Chondrocyte (in vitro differentiated cells): ENCODE results near the gene C1QTNF9B. TPM values are rescaled to one million over a fixed set of nuclear protein-coding genes. Genes with fewer than 3 reads are reported as not detected.
"Not testable (repeated sequence)": the region's sequence is repeated elsewhere in the genome, so short reads cannot be mapped to it uniquely, and the experiment has no call there.

Experiments
- DNase-seq: peaks from one replicate; pipeline ENCODE4 v3.0.0; 2021; ENCODE audit warnings: mixed read lengths, low spot score
- H3K27ac Mint-ChIP-seq: one replicate; pipeline ENCODE4 v1.8.0; 2021; ENCODE audit warnings: mild to moderate bottlenecking, moderate library complexity, mixed read lengths; ENCODE audit not compliant: unreplicated experiment
- H3K27me3 Mint-ChIP-seq: 2 replicates; pipeline ENCODE4 v1.8.0; 2021; ENCODE audit warnings: low read depth, mixed read lengths
- H3K36me3 Mint-ChIP-seq: 2 replicates; pipeline ENCODE4 v1.8.0; 2021; ENCODE audit warnings: low read depth, mixed read lengths
- H3K4me1 Mint-ChIP-seq: 2 replicates; pipeline ENCODE4 v1.8.0; 2021; ENCODE audit warnings: low read depth, mild to moderate bottlenecking, mixed read lengths
- H3K4me3 Mint-ChIP-seq: one replicate; pipeline ENCODE4 v1.8.0; 2021; ENCODE audit warnings: mild to moderate bottlenecking, moderate library complexity, mixed read lengths; ENCODE audit not compliant: unreplicated experiment
- H3K9me3 Mint-ChIP-seq: 2 replicates; pipeline ENCODE4 v1.8.0; 2021; ENCODE audit warnings: low read depth, mixed read lengths
- total RNA-seq: library from RNA; stranded (reverse); gene quantifications from 3 replicates; pipeline ENCODE4 v1.2.1, GENCODE V29; 2021
- TF ChIP-seq, protein P1 (sequence below): fragments of 200-600 bp; sonication (generic); IDR thresholded peaks from 2 replicates; pipeline ENCODE4 v1.5.0; 2021; ENCODE audit warnings: antibody characterized with exemption, mild to moderate bottlenecking, moderate library complexity

C1QTNF9B gene
- total RNA-seq, 1 donor from 2014 or later, result not detected

DNA sequence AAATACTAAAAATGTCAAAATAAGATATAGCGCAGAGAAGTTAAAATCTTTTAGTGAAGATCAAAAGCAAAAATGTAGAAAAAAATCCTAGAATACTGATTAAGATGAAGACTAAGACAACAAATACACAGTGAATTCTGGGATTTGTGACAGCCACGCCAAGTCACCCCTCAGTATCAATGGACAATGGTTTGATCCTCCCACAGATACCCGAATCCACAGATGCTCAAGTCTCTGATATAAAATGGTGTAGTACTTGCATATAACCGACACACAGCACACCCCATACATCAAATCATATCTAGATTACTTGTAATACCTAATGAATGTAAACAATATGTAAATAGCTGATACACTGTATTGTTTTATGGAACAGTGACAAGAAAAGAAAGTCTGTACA lies 14.0 kb downstream of the C1QTNF9B start:
- Mint-ChIP-seq H3K27me3 (no peaks in the 10 kb centered on the region), H3K27ac (no peak overlapping the region), H3K9me3 (no peaks in the 10 kb centered on the region), H3K4me3 (no peak overlapping the region), H3K4me1 (peaks cover 10% of the 10 kb centered on the region), H3K36me3 (peaks cover 13% of the 10 kb centered on the region)
- no peak for DNase-seq
- TF ChIP-seq, protein P1, sequence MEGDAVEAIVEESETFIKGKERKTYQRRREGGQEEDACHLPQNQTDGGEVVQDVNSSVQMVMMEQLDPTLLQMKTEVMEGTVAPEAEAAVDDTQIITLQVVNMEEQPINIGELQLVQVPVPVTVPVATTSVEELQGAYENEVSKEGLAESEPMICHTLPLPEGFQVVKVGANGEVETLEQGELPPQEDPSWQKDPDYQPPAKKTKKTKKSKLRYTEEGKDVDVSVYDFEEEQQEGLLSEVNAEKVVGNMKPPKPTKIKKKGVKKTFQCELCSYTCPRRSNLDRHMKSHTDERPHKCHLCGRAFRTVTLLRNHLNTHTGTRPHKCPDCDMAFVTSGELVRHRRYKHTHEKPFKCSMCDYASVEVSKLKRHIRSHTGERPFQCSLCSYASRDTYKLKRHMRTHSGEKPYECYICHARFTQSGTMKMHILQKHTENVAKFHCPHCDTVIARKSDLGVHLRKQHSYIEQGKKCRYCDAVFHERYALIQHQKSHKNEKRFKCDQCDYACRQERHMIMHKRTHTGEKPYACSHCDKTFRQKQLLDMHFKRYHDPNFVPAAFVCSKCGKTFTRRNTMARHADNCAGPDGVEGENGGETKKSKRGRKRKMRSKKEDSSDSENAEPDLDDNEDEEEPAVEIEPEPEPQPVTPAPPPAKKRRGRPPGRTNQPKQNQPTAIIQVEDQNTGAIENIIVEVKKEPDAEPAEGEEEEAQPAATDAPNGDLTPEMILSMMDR, result no peak

DNA sequence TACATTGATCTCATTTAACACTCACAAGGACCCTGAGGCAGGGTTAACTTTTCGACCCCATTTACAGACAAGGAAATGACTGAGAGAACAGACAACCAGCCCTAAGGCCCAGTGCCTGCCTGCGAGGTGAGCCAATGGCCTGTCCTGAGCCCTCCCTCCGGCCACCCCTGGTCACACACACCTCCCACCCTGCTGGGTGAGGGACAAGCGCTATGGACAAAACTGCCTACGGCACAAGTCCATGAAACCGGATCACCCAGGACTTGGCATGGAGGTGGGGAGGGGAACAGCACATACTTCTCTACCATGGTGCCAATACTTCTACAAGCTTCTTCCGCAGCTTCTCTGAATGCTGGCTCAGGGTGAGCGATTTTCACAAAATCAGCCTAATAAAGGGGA lies 15.9 kb downstream of the C1QTNF9B start:
- DNase-seq, H3K4me1 Mint-ChIP-seq, H3K27ac Mint-ChIP-seq, H3K9me3 Mint-ChIP-seq, H3K27me3 Mint-ChIP-seq, H3K4me3 Mint-ChIP-seq: not testable (repeated sequence)
- H3K36me3 Mint-ChIP-seq, result peaks cover 15% of the 10 kb centered on the region

DNA sequence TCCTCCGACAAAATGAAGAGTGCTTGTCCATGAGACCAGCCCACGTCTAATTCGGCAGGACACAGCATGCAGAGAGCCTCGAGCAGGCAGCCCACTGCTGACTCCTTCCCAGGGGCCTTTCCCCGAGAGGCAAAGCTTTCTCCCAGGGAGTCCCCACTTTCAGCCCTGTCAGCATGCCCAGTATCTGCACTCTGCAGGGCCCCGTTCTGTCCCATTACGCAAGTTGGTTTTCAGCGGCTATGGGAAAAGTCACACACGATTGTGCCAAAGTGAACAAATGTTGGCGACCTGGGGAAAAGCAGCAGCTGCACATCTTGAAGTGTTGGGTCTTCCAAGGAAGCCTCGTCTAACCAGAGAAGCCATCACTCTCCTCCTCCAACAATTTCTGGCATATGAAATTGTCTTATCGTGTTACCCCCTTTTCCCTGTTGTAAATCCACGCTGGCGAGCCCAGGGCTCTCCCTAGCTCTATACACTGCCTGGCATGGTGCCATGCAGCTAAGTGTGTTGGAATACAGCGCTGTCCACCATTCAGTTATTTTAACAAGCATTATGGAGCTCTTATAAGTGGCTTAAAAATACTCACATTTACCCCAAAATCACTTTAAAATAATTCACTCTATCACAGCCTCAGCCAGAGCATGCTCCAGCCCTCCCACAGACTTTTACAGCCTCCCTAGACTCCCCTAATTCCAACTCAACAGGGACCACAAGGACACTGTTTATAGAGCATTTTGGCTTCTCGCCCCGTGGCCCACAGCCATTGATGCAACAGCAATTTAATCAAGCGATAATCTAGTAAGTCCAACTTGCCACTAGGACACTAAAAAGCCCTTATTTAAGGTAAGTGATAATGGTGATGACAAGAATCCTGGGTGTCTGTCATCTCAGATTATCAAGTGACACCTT lies 16.6 kb downstream of the C1QTNF9B start:
- H3K36me3 Mint-ChIP-seq, result peaks cover 15% of the 10 kb centered on the region
- H3K4me3 Mint-ChIP-seq, H3K4me1 Mint-ChIP-seq, H3K27me3 Mint-ChIP-seq, DNase-seq, H3K27ac Mint-ChIP-seq, H3K9me3 Mint-ChIP-seq: not testable (repeated sequence)

DNA sequence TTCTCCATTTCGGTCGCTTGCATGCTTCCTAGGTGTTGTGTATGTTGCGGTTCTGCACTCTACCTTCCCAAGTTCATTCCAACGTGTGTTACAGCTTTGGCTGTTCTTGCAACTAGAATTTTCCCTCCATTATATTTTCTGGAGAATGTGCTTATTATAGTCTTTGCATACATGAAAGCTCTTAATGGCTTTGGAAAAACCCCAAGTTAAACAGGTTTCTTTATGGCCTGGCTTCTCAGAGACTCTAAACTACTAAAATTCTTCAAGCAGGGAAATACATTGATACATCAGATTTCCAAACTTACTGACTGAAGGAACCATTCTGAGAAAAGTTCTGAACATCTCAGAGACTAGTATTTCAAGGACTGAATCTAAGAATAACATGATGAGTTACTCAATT lies 20.0 kb downstream of the C1QTNF9B start:
- Mint-ChIP-seq H3K9me3 (no peaks in the 10 kb centered on the region), H3K36me3 (peaks cover 5% of the 10 kb centered on the region), H3K4me1 (no peaks in the 10 kb centered on the region), H3K4me3 (no peak overlapping the region), H3K27me3 (no peaks in the 10 kb centered on the region), H3K27ac (no peak overlapping the region)
- TF ChIP-seq, protein P1, result no peak
- no peak for DNase-seq

DNA sequence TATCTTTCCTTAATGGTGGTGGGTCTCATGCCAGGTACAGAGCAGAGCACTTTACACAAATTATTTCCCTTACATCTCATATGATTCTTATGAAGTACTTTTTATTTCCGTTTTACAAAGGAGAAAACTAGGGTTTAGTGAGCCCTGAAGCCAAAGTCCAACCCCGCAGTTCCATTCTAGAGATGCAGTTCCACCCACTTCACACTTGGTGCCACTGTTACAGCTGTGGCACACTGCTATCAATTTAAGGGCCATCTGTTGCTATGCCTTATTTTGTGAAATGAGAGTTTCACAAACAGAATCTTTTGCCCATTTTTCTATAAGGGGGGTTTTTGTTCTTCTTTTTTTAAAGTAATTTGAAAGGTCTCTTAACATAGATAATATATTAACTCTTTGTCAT lies 21.0 kb downstream of the C1QTNF9B start:
- no peaks in the 10 kb centered on the region for H3K4me1 Mint-ChIP-seq
- H3K36me3 Mint-ChIP-seq, result peaks cover 5% of the 10 kb centered on the region
- DNase-seq, result no peak
- H3K27me3 Mint-ChIP-seq, result no peaks in the 10 kb centered on the region
- no peak overlapping the region for H3K27ac Mint-ChIP-seq
- H3K4me3 Mint-ChIP-seq, result no peak overlapping the region
- TF ChIP-seq, protein P1, result peak; percentile 75
- H3K9me3 Mint-ChIP-seq, result no peaks in the 10 kb centered on the region

DNA sequence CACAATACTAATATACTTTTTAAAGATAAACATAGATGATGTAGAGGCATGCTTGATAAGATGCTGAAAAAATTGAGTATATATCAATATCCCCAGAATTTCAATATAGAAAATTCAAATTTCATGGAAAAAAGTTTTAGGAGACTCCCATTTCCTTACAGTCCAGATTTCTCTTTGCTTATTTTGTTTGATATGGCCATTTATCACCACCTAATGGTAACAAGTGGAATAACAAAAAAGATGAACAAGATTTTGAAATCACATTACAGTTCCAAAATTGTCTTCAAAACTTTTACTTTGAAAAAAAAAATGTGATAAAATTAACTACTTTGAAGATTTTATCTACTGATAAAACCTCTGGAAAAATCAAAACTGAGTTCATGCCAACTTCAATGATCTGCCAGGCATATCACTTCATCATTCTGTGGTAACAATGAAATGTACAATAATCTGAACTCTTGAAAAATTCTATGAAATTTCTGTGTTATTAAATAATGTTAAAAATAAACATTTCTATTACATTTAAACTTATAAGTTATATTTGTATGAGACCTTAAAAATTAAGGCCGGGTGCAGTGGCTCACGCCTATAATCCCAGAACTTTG lies 25.6 kb downstream of the C1QTNF9B start:
- no peaks in the 10 kb centered on the region for H3K36me3 Mint-ChIP-seq
- H3K9me3 Mint-ChIP-seq, result no peaks in the 10 kb centered on the region
- TF ChIP-seq, protein P1, result peak; percentile 90
- no peak overlapping the region for H3K27ac Mint-ChIP-seq
- no peaks in the 10 kb centered on the region for H3K27me3 Mint-ChIP-seq
- H3K4me1 Mint-ChIP-seq, result no peaks in the 10 kb centered on the region
- DNase-seq, result no peak
- H3K4me3 Mint-ChIP-seq, result no peak overlapping the region
